ENCODE data around the gene YRDC.
A peak's percentile ranks its signal among the peaks of the same experiment; 100 is the strongest.

The YRDC gene

GRCh38 chr1:37809942-37810341 is 1.9 kb upstream of the YRDC start:
- TF ChIP-seq, protein P1, sequence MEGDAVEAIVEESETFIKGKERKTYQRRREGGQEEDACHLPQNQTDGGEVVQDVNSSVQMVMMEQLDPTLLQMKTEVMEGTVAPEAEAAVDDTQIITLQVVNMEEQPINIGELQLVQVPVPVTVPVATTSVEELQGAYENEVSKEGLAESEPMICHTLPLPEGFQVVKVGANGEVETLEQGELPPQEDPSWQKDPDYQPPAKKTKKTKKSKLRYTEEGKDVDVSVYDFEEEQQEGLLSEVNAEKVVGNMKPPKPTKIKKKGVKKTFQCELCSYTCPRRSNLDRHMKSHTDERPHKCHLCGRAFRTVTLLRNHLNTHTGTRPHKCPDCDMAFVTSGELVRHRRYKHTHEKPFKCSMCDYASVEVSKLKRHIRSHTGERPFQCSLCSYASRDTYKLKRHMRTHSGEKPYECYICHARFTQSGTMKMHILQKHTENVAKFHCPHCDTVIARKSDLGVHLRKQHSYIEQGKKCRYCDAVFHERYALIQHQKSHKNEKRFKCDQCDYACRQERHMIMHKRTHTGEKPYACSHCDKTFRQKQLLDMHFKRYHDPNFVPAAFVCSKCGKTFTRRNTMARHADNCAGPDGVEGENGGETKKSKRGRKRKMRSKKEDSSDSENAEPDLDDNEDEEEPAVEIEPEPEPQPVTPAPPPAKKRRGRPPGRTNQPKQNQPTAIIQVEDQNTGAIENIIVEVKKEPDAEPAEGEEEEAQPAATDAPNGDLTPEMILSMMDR (IDR thresholded peaks at IDR 0.05; ENCODE audit: low read length, missing control alignments): no peak
- peak; percentile 16 for DNase-seq (ENCODE audit: low read depth)
- H3K4me3 ChIP-seq (replicated peaks; ENCODE audit: low read depth, low read length): no peak overlapping the region

DNA sequence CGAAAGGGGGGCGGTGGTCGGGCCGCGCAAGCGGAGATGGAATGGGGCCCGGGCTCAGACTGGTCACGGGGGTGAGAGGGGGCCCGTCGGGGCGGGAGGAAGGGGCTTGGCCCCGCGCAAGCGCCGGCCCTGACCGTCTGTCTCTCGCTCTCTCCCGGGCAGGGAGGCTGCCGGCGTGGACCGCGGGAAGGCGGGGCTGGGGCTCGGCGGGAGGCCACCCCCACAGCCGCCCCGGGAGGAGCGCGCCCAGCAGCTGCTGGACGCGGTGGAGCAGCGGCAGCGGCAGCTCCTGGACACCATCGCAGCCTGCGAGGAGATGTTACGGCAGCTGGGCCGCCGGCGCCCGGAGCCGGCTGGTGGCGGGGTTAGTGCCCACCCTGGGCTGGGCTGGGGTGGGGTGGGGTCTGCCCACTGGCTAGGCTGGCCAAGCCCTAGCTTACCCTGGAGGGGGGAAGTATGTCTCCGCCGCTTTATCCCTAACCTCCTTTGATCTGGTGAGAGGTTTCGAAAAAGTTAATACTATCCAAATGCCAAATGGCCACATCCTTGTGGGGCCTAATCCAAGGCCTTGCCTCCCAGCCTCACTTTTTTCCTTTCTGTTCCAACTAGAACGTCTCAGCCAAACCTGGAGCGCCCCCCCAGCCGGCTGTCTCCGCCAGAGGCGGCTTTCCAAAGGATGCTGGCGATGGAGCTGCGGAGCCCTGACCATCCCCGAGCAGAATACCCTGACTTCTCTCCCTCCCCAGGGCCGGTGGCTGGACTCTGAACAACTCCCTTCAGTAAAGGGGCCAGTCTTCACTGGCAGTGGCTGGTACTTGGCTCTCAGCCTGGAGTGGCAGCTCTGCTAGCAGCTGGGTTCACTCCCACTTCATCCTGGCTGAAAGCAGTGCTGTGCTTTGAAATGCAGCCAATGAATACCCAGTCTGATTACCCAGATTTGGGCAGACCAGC is 636 bp upstream of the YRDC start:
- peak; percentile 75 for DNase-seq (ENCODE audit: low read depth)
- peak overlapping the region; percentile 84 for H3K4me3 ChIP-seq (replicated peaks; ENCODE audit: low read depth, low read length)
- TF ChIP-seq, protein P1 (IDR thresholded peaks at IDR 0.05; ENCODE audit: low read length, missing control alignments): no peak

- peak overlapping the region; percentile 84 for H3K4me3 ChIP-seq (replicated peaks; ENCODE audit: low read depth, low read length)
- TF ChIP-seq, protein P1 (IDR thresholded peaks at IDR 0.05; ENCODE audit: low read length, missing control alignments): no peak
- no peak for DNase-seq (ENCODE audit: low read depth)
Measured at GRCh38 chr1:37807220-37807554, 821 bp downstream of the YRDC start.

DNA sequence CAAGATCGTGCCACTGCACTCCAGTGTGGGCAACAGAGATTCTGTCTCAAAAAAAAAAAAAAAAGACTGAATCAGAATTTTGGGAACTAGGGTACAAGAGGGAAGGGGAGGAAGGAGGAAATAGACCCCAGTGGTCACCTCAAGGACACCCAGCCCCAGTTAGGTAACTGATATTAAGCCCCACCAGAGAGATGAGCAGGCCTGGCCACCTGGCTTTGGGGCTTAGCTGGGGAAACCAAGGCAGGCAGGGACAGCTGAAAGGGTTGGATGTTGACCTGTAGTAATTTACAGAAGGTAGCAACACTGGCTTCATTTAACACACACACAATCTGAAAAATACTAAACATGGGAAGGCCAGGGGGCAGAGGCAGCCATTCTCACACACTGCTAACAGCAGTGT is 5.6 kb downstream of the YRDC start:
- TF ChIP-seq, protein P1 (IDR thresholded peaks at IDR 0.05; ENCODE audit: low read length, missing control alignments): no peak
- DNase-seq (ENCODE audit: low read depth): no peak
- H3K4me3 ChIP-seq (replicated peaks; ENCODE audit: low read depth, low read length): no peak overlapping the region

DNA sequence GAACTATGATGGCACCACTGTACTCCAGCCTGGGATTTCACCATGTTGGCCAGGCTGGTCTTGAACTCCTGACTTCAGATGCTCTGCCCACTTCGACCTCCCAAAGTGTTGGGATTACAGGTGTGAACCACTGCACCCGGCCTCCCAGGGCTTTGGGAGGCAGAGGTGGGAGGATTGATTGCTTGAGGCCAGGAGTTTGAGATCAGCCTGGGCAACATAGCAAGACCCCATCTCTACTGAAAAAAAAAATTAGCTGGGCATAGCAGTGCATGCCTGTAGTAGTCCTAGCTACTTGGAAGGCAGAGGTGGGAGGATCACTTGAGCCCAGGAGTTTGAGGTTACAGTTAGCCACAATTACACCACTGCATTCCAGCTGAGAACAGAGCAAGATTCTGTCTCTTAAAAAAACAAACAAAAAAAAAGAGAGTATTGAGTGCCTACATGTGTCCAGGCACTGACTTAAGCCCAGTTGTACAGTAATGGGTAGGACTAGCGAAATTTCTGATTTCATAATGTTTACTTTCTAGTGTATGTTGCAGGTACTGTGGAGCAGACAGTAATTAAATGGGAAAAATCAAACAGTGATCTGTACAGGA is 10.2 kb downstream of the YRDC start:
- peak; percentile 44 for DNase-seq (ENCODE audit: low read depth)
- TF ChIP-seq, protein P1 (IDR thresholded peaks at IDR 0.05; ENCODE audit: low read length, missing control alignments): no peak
- no peak overlapping the region for H3K4me3 ChIP-seq (replicated peaks; ENCODE audit: low read depth, low read length)

GRCh38 chr1:37795340-37796125 is 12.5 kb downstream of the YRDC start:
- DNase-seq (ENCODE audit: low read depth): peak; percentile 58
- no peak overlapping the region for H3K4me3 ChIP-seq (replicated peaks; ENCODE audit: low read depth, low read length)
- TF ChIP-seq, protein P1 (IDR thresholded peaks at IDR 0.05; ENCODE audit: low read length, missing control alignments): no peak
